A673 (cell line): ENCODE measurements around the gene TFR2. TPM values are rescaled to one million over a fixed set of nuclear protein-coding genes. Genes with fewer than 3 reads are reported as not detected.
"Not testable (repeated sequence)": the region's sequence is repeated elsewhere in the genome, so short reads cannot be mapped to it uniquely, and the experiment has no call there.

Experiments
- BruUV-seq: library from RNA; stranded (reverse); fragments of 400-500 nt; replicated peaks from 2 replicates; lab custom pipeline; 2021; lab: Mats Ljungman, UMichigan
- CTCF ChIA-PET: fragments of 300-600 bp; sonication (Branson Sonifier 250); formaldehyde crosslinking; loops from one replicate; lab custom pipeline; 2022; ENCODE audit warnings: antibody characterized with exemption; lab: Charles Lee
- POLR2A ChIA-PET: fragments of 300-600 bp; sonication (Branson Sonifier 250); formaldehyde crosslinking; loops from one replicate; lab custom pipeline; 2022; ENCODE audit warnings: antibody characterized with exemption; ENCODE audit not compliant: low non-redundant PET; lab: Charles Lee
- DNase-seq: peaks from one replicate; pipeline ENCODE4 v3.0.0-alpha.2; 2015; ENCODE audit warnings: low spot score
- H3K27ac ChIP-seq: fragments of 200-600 bp; sonication (generic); 2 replicates; pipeline ENCODE4 v1.5.1; 2016; ENCODE audit warnings: mixed run types, low read depth, mild to moderate bottlenecking, mixed read lengths, antibody characterized with exemption, low read length; ENCODE audit not compliant: poor library complexity, severe bottlenecking
- H3K27me3 ChIP-seq: fragments of 200-600 bp; sonication (generic); replicated peaks from 2 replicates; pipeline ENCODE4 v1.6.1; 2017; ENCODE audit warnings: mixed run types, low read depth, mild to moderate bottlenecking, mixed read lengths, antibody characterized with exemption, low read length; ENCODE audit not compliant: insufficient read depth, poor library complexity
- H3K36me3 ChIP-seq: fragments of 200-600 bp; sonication (generic); 2 replicates; pipeline ENCODE4 v1.6.1; 2016; ENCODE audit warnings: mixed run types, mild to moderate bottlenecking, mixed read lengths, antibody characterized with exemption, low read length; ENCODE audit not compliant: insufficient read depth, poor library complexity, severe bottlenecking
- H3K4me1 ChIP-seq: fragments of 200-600 bp; sonication (generic); 2 replicates; pipeline ENCODE4 v1.6.1; 2017; ENCODE audit warnings: mixed run types, mild to moderate bottlenecking, mixed read lengths, antibody characterized with exemption, low read length; ENCODE audit not compliant: insufficient read depth, poor library complexity, severe bottlenecking
- H3K4me3 ChIP-seq: fragments of 200-600 bp; sonication (generic); 2 replicates; pipeline ENCODE4 v1.5.1; 2016; ENCODE audit warnings: low read depth, mixed run types, mild to moderate bottlenecking, mixed read lengths, low read length; ENCODE audit not compliant: poor library complexity, severe bottlenecking
- H3K9me3 ChIP-seq: fragments of 200-600 bp; sonication (generic); 2 replicates; pipeline ENCODE4 v1.6.1; 2016; ENCODE audit warnings: mixed run types, low read depth, mild to moderate bottlenecking, mixed read lengths, antibody characterized with exemption, low read length; ENCODE audit not compliant: poor library complexity, severe bottlenecking
- CTCF ChIP-seq: fragments of 300-800, 200-600 bp; sonication (generic); conservative IDR thresholded peaks from 2 replicates; pipeline ENCODE4 v1.5.1; 2017; ENCODE audit warnings: low read depth, mild to moderate bottlenecking, antibody characterized with exemption, low read length, moderate library complexity, mixed read lengths
- EZH2 ChIP-seq: fragments of 200-600 bp; sonication (generic); IDR thresholded peaks from 2 replicates; pipeline ENCODE4 v1.6.1; 2017; ENCODE audit warnings: borderline replicate concordance, low read depth, mild to moderate bottlenecking, mixed read lengths, antibody characterized with exemption, low read length; ENCODE audit not compliant: poor library complexity, severe bottlenecking
- intact Hi-C: fragments of 100-400 bp; cut with micrococcal nuclease; formaldehyde crosslinking; loops from one replicate; pipeline ENCODE4 v1.10.0; 2022; ENCODE audit not compliant: unreplicated experiment
- total RNA-seq: library from RNA; stranded (reverse); gene quantifications from 2 replicates; pipeline ENCODE4 v1.2.3, GENCODE V29; 2021

The TFR2 gene
- total RNA-seq, 1 experiment from 2014 or later = 2.0 TPM

GRCh38 chr7:100665168-100665726 lies 23.9 kb upstream of the TFR2 start:
- Histone ChIP-seq H3K27ac (no peak overlapping the region), H3K9me3 (no peaks in the 10 kb centered on the region), H3K27me3 (no peaks in the 10 kb centered on the region), H3K36me3 (no peaks in the 10 kb centered on the region), H3K4me1 (no peaks in the 10 kb centered on the region), H3K4me3 (no peak overlapping the region)
- BruUV-seq = no TSS peak
- intact Hi-C loops = no loop called here
- TF ChIP-seq CTCF = no peak
- TF ChIP-seq EZH2 = no peak
- ChIA-PET POLR2A (no interaction called here), CTCF (no interaction called here)
- DNase-seq = no peak

GRCh38 chr7:100662194-100662776 lies 20.9 kb upstream of the TFR2 start:
- POLR2A ChIA-PET = interaction anchor here (0.6 kb wide), 1 partner anchor 15 kb away, joined by 3 read pairs; no protein-coding TSS in a partner anchor
- intact Hi-C loops, H3K36me3 ChIP-seq, CTCF ChIA-PET, H3K4me1 ChIP-seq, BruUV-seq, H3K9me3 ChIP-seq, H3K27ac ChIP-seq, DNase-seq, H3K4me3 ChIP-seq, H3K27me3 ChIP-seq: not testable (repeated sequence)

- no peaks in the 10 kb centered on the region for H3K27me3 ChIP-seq
- ChIA-PET POLR2A (no interaction called here), CTCF (no interaction called here)
- DNase-seq = peak; percentile 77
- BruUV-seq = no TSS peak
- intact Hi-C loops = no loop called here
- peak within 1 kb of the TSS; percentile 2 for H3K4me3 ChIP-seq
- H3K27ac ChIP-seq = no peak within 1 kb of the TSS
- no peaks in the 10 kb centered on the region for H3K36me3 ChIP-seq
- peaks cover 4% of the 10 kb centered on the region for H3K4me1 ChIP-seq
- H3K9me3 ChIP-seq = no peaks in the 10 kb centered on the region
- no peak for TF ChIP-seq CTCF
- TF ChIP-seq EZH2 = no peak
These were observed 14.7 kb upstream of the TFR2 start, which contains the start of gene ACTL6B for GRCh38 chr7:100655908-100656674. ACTL6B (minus strand) TSS chr7:100656448; CDS start chr7:100656354, 94 bp downstream.
